Body of pancreas (tissue), 4 donors: ENCODE measurements around the gene DNAI1. TPM values are rescaled to one million over a fixed set of nuclear protein-coding genes. Genes with fewer than 3 reads are reported as not detected.

Experiments used
- ATAC-seq: fragments of 150-250 bp; one replicate; pipeline ENCODE4 v1.9.1; 2016
- DNase-seq, 4 donors: peaks; one replicate each; pipeline ENCODE4 v3.0.0-alpha.2; 2019
- H3K27ac ChIP-seq, 4 donors: fragments of 200-600 bp; sonication (generic); 1 replicate in 3 of 4; 2 replicates in 1 of 4; pipeline versions ENCODE4 v1.5.1 to v1.6.1; 2016 to 2019; ENCODE audit warnings: mild to moderate bottlenecking in 1 of 4, mixed read lengths in 1 of 4, moderate library complexity in 1 of 4
- H3K27me3 ChIP-seq, 2 donors: fragments of 200-600 bp; sonication (generic); one replicate each; pipeline ENCODE4 v1.6.0; 2016; ENCODE audit warnings: mild to moderate bottlenecking in 1 of 2
- H3K36me3 ChIP-seq, 2 donors: fragments of 200-600 bp; sonication (generic); replicated peaks in 1 of 2; 2 replicates each; pipeline ENCODE4 v1.5.1; 2016; ENCODE audit warnings: low read depth in 2 of 2; ENCODE audit not compliant: insufficient read depth in 1 of 2
- H3K4me1 ChIP-seq: fragments of 200-600 bp; sonication (generic); one replicate; pipeline ENCODE4 v1.6.0; 2016
- H3K4me3 ChIP-seq, 2 donors: fragments of 200-600 bp; sonication (generic); 1 replicate in 1 of 2; 2 replicates in 1 of 2; pipeline ENCODE4 v1.5.1; 2016 to 2019
- H3K9me3 ChIP-seq, 3 donors: fragments of 200-600 bp; sonication (generic); 1 replicate in 2 of 3; 2 replicates in 1 of 3; pipeline ENCODE4 v1.5.1; 2016
- POLR2A ChIP-seq, 3 donors: fragments of 450-650 bp; IDR thresholded peaks; one replicate each; pipeline ENCODE4 v1.6.1; 2016; ENCODE audit warnings: antibody characterized with exemption in 3 of 3, mild to moderate bottlenecking in 2 of 3
- WGBS, 2 donors: methylation state at CpG; one replicate each; pipeline ENCODE4 v1.1.5; 2017; 5-methylcytosine and 5-hydroxymethylcytosine counted together
- intact Hi-C: fragments of 100-400 bp; cut with DNase I; formaldehyde crosslinking; loops from one replicate; pipeline ENCODE4 v1.15.1; 2023
- total RNA-seq, 2 donors: library from RNA; depleted of rRNA; stranded (reverse); fragments of >200 nt; gene quantifications; one replicate each; pipeline ENCODE4 v1.1.0, GENCODE V29; 2016
- TF ChIP-seq, protein P1 (sequence below), 7 experiments: fragments of 450-650 bp in 4 of 7; fragments of 200-600 bp in 3 of 7; sonication (generic) in 3 of 7; IDR thresholded peaks; one replicate each; pipeline ENCODE4 v1.5.1; 2016 to 2019; ENCODE audit warnings: antibody characterized with exemption in 7 of 7

The DNAI1 gene
- total RNA-seq, 2 donors from 2014 or later: 0.99 to 2.1 TPM

GRCh38 chr9:34417734-34418133 lies 40.9 kb upstream of the DNAI1 start:
- Histone ChIP-seq H3K27me3 (no peaks in the 10 kb centered on the region), H3K4me3 (no peak overlapping the region), H3K4me1 (no peaks in the 10 kb centered on the region), H3K27ac (no peak overlapping the region), H3K36me3 (no peaks in the 10 kb centered on the region), H3K9me3 (no peaks in the 10 kb centered on the region)
- DNase-seq (peak in 2 of 4 donors; percentile 17 to 24), ATAC-seq (no peak)
- no peak for TF ChIP-seq POLR2A (IDR thresholded peaks at IDR 0.05)
- TF ChIP-seq, protein P1, sequence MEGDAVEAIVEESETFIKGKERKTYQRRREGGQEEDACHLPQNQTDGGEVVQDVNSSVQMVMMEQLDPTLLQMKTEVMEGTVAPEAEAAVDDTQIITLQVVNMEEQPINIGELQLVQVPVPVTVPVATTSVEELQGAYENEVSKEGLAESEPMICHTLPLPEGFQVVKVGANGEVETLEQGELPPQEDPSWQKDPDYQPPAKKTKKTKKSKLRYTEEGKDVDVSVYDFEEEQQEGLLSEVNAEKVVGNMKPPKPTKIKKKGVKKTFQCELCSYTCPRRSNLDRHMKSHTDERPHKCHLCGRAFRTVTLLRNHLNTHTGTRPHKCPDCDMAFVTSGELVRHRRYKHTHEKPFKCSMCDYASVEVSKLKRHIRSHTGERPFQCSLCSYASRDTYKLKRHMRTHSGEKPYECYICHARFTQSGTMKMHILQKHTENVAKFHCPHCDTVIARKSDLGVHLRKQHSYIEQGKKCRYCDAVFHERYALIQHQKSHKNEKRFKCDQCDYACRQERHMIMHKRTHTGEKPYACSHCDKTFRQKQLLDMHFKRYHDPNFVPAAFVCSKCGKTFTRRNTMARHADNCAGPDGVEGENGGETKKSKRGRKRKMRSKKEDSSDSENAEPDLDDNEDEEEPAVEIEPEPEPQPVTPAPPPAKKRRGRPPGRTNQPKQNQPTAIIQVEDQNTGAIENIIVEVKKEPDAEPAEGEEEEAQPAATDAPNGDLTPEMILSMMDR (IDR thresholded peaks at IDR 0.05): no peak
- WGBS, 2 donors: 84 to 95% methylated on average over 3 of the region's 3 CpGs
- intact Hi-C loops: no loop called here

DNA sequence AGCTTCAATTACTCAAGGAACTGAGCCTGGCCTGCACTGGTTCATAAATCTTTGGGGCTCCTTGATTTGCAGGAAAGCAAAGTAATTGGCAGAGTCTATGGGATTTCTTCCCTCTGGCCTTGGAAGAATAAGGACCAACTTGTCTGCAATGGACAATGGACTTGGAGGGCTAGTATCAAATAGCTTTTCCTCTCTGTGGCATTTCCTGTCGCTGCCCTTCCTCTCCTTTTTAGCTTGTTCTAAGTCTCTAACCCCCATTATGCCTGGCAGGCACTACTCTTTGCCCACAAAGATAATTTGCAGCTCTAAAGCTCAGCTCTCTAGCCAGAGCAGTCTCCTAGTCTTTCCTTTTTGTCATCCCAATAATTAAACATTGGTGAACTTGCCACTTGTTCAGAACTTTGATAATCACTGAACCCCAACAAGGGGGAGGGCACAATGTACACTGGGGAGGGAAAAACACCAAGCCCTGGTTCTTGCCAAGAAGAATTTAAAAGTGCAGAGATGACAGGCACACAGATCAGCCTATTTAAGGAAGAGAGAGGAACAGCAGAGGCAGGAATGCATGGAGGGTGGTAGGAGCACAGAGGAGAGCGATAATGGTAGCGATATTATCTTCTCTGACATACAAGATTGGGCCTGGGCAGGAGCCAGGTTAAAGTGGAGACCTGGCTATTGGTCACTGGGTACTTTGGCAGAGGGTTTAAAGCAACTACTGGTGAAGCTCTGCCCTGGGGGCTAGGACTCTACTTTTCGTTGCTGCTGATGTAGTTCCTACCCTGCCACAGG lies 38.7 kb upstream of the DNAI1 start:
- DNase-seq (no peak), ATAC-seq (no peak)
- Histone ChIP-seq H3K27ac (no peak overlapping the region), H3K4me1 (no peaks in the 10 kb centered on the region), H3K27me3 (no peaks in the 10 kb centered on the region), H3K36me3 (no peaks in the 10 kb centered on the region), H3K9me3 (no peaks in the 10 kb centered on the region), H3K4me3 (no peak overlapping the region)
- WGBS, 2 donors: 76 to 92% methylated on average over 4 of the region's 4 CpGs
- intact Hi-C loops: no loop called here
- TF ChIP-seq, protein P1 (IDR thresholded peaks at IDR 0.05): no peak
- no peak for TF ChIP-seq POLR2A (IDR thresholded peaks at IDR 0.05)

GRCh38 chr9:34426347-34427074 lies 32.1 kb upstream of the DNAI1 start:
- Histone ChIP-seq H3K27me3 (no peaks in the 10 kb centered on the region), H3K4me1 (peaks cover 15% of the 10 kb centered on the region), H3K36me3 (no peaks in the 10 kb centered on the region), H3K4me3 (no peak overlapping the region), H3K27ac (no peak overlapping the region), H3K9me3 (no peaks in the 10 kb centered on the region)
- DNase-seq: no peak
- no peak for TF ChIP-seq POLR2A (IDR thresholded peaks at IDR 0.05)
- TF ChIP-seq, protein P1 (IDR thresholded peaks at IDR 0.05): no peak
- ATAC-seq: no peak
- intact Hi-C loops: no loop called here
- 85 to 94% methylated on average over 5 of the region's 5 CpGs for WGBS, 2 donors

DNA sequence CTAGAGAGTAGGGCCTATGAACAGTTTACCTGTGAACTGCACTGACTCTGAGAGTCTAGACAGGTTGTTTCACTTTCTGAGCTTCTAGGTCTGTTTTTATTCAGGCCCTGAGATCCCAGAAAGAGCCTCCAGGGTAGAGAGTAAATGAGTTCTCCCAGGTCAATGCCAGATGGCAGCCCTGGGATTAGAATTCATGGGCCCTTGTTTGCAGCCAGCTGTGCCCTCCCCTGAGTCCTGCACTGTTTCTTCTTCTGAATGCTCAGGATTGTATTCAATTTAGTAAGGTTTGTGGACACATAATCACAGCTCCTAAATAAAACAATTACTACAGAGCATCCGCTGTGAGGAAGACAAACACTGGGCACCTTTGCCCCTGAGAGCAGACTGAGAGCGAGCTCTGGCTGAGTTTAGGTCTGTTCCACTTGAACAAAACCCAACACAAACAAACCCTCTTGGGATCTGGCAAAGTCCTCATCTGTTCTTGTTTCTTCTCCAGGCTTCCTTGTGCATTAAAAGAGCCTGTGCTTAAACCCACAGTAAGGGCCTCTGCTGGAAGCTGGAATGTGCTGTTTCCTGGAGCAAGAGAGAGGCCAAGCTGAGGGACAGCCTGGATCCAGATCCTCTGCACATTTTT lies 30.2 kb upstream of the DNAI1 start:
- ATAC-seq: no peak
- TF ChIP-seq, protein P1 (IDR thresholded peaks at IDR 0.05): no peak
- Histone ChIP-seq H3K4me3 (no peak overlapping the region), H3K9me3 (no peaks in the 10 kb centered on the region), H3K27me3 (no peaks in the 10 kb centered on the region), H3K27ac (no peak overlapping the region), H3K4me1 (peaks cover 17% of the 10 kb centered on the region), H3K36me3 (no peaks in the 10 kb centered on the region)
- peak in 1 of 4 donors; percentile 15 for DNase-seq
- 44 to 55% methylated on average over 2 of the region's 2 CpGs for WGBS, 2 donors
- intact Hi-C loops: no loop called here
